Measurements from ENCODE around the gene TRAF7.
"Not testable (repeated sequence)": the region's sequence is repeated elsewhere in the genome, so short reads cannot be mapped to it uniquely, and the experiment has no call there.

The TRAF7 gene

GRCh38 chr16:2122429-2122828 lies 33.2 kb upstream of the TRAF7 start:
- no peak for DNase-seq (ENCODE audit: low read depth in 2 of 2)

- not testable (repeated sequence) for DNase-seq (ENCODE audit: low read depth in 2 of 2)
Observed at GRCh38 chr16:2122934-2123683, 32.5 kb upstream of the TRAF7 start.

- DNase-seq (ENCODE audit: low read depth in 2 of 2) = not testable (repeated sequence)
Observed at GRCh38 chr16:2123706-2124376, 31.7 kb upstream of the TRAF7 start.

GRCh38 chr16:2124377-2124693 lies 31.2 kb upstream of the TRAF7 start:
- DNase-seq (ENCODE audit: low read depth in 2 of 2) = not testable (repeated sequence)

- not testable (repeated sequence) for DNase-seq (ENCODE audit: low read depth in 2 of 2)
Observed at GRCh38 chr16:2124694-2125444, 30.7 kb upstream of the TRAF7 start.

GRCh38 chr16:2125609-2126008 lies 30.0 kb upstream of the TRAF7 start:
- not testable (repeated sequence) for DNase-seq (ENCODE audit: low read depth in 2 of 2)

- not testable (repeated sequence) for DNase-seq (ENCODE audit: low read depth in 2 of 2)
Observed at GRCh38 chr16:2126161-2126743, 29.3 kb upstream of the TRAF7 start.

- DNase-seq (ENCODE audit: low read depth in 2 of 2) = not testable (repeated sequence)
Observed at GRCh38 chr16:2126928-2127556, 28.5 kb upstream of the TRAF7 start.

GRCh38 chr16:2127630-2128280 lies 27.8 kb upstream of the TRAF7 start:
- DNase-seq (ENCODE audit: low read depth in 2 of 2) = not testable (repeated sequence)

- DNase-seq (ENCODE audit: low read depth in 2 of 2) = not testable (repeated sequence)
Observed at GRCh38 chr16:2129251-2129650, 26.3 kb upstream of the TRAF7 start.

GRCh38 chr16:2129890-2130447 lies 25.6 kb upstream of the TRAF7 start:
- not testable (repeated sequence) for DNase-seq (ENCODE audit: low read depth in 2 of 2)

GRCh38 chr16:2133797-2134196 lies 21.8 kb upstream of the TRAF7 start:
- DNase-seq (ENCODE audit: low read depth in 2 of 2) = not testable (repeated sequence)

GRCh38 chr16:2135071-2135470 lies 20.5 kb upstream of the TRAF7 start:
- not testable (repeated sequence) for DNase-seq (ENCODE audit: low read depth in 2 of 2)

- peak; percentile 94 to 96 for DNase-seq (ENCODE audit: low read depth in 2 of 2)
Observed at GRCh38 chr16:2135770-2136490, 19.7 kb upstream of the TRAF7 start, which contains the start of gene PKD1. PKD1 (minus strand) TSS chr16:2135898; CDS start chr16:2135689, 209 bp downstream.

GRCh38 chr16:2142942-2143877 lies 12.4 kb upstream of the TRAF7 start:
- DNase-seq (ENCODE audit: low read depth in 2 of 2) = no peak

GRCh38 chr16:2143878-2144485 lies 11.6 kb upstream of the TRAF7 start:
- DNase-seq (ENCODE audit: low read depth in 2 of 2) = no peak

- DNase-seq (ENCODE audit: low read depth in 2 of 2) = no peak
Observed at GRCh38 chr16:2145843-2146242, 9.7 kb upstream of the TRAF7 start.

- DNase-seq (ENCODE audit: low read depth in 2 of 2) = no peak
Observed at GRCh38 chr16:2147378-2147777, 8.2 kb upstream of the TRAF7 start.

All from activated CD8-positive, alpha-beta memory T cell treated with anti-CD3 and anti-CD28 coated beads for 4 hours (primary cell).